Measurements from ENCODE around the gene CD28. TPM values are rescaled to one million over a fixed set of nuclear protein-coding genes. Genes with fewer than 3 reads are reported as not detected.

Gene CD28
- total RNA-seq, 2 experiments from 2014 or later: 279 to 285 TPM

DNA sequence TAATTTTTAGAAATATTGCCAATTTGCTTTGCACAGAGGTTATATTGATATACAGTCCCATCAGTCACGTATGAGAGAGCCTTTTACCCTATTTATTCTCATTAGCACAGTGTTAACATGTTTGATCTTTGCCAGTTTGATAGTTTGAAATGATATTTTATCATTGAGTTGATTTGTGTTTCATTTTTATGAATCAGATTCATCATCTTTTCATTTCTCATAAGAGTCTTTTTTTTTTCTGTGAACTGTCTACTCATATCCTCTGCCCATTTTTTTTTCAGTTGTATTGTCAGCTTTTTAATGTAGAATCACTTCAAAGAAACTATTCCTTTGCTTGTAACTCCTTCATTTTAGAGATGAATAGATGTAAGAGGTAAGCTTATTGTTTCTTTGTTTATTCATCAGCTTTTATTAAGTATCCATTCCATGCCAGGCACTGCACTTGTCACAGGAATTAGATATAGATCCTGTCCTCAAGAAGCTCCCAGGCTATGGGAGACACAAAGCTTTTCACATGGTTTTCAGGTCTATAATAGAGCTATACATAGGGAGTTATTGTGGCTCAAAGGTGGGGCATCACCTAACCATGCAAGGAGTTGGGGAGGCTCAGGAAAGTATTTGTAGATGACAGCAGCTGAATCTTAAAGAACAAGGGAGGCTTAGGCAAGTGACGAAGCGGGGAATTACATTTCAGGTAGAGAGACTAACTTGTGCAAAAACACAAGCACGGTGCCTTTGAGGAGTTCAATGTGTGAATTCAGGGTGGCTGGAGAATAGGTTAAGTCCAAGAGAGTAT lies 42.1 kb downstream of the CD28 start:
- Mint-ChIP-seq H3K27me3 (no peaks in the 10 kb centered on the region), H3K4me3 (peak overlapping the region; percentile 51), H3K27ac (peak overlapping the region; percentile 82), H3K4me1 (ENCODE audit: low read depth) (peaks cover 72% of the 10 kb centered on the region), H3K9me3 (peaks cover 11% of the 10 kb centered on the region), H3K36me3 (peaks cover 32% of the 10 kb centered on the region)
- DNase-seq: no peak
- intact Hi-C loops (cut with micrococcal nuclease): loop anchor here (1.0 kb wide), 2 partner anchors 11 to 15 kb away; no protein-coding TSS in a partner anchor
- CTCF ChIA-PET: interaction anchor here (0.8 to 4.7 kb wide), 13 partner anchors 9 to 67 kb away, joined by 3 to 23 read pairs (median 4); no protein-coding TSS in a partner anchor
- POLR2A ChIA-PET: interaction anchor here (0.7 to 4.8 kb wide), 18 partner anchors 8 to 138 kb away, joined by 3 to 62 read pairs (median 7); partner anchors contain the start of genes CD28 and CTLA4

- no peaks in the 10 kb centered on the region for H3K27me3 Mint-ChIP-seq
- peaks cover 11% of the 10 kb centered on the region for H3K9me3 Mint-ChIP-seq
- H3K4me3 Mint-ChIP-seq: peak overlapping the region; percentile 33
- ChIA-PET POLR2A (interaction anchor here (0.6 to 4.8 kb wide), 11 partner anchors 9 to 422 kb away, joined by 3 to 62 read pairs (median 5); partner anchors contain the start of gene ABI2), CTCF (interaction anchor here (1.0 to 4.7 kb wide), 6 partner anchors 9 to 64 kb away, joined by 3 to 23 read pairs (median 4); no protein-coding TSS in a partner anchor)
- H3K36me3 Mint-ChIP-seq: peaks cover 34% of the 10 kb centered on the region
- peaks cover 65% of the 10 kb centered on the region for H3K4me1 Mint-ChIP-seq (ENCODE audit: low read depth)
- H3K27ac Mint-ChIP-seq: peak overlapping the region; percentile 82
- intact Hi-C loops (cut with micrococcal nuclease): loop anchor here (1.0 kb wide), 1 partner anchor 9 kb away; no protein-coding TSS in a partner anchor
- DNase-seq: no peak
These were observed 44.1 kb downstream of the CD28 start for GRCh38 chr2:203750346-203751068.

GRCh38 chr2:203751685-203752271 lies 45.3 kb downstream of the CD28 start:
- intact Hi-C loops (cut with micrococcal nuclease): no loop called here
- H3K4me3 Mint-ChIP-seq: no peak overlapping the region
- CTCF ChIA-PET: interaction anchor here (1.0 to 4.7 kb wide), 2 partner anchors 8 to 12 kb away, joined by 3 to 23 read pairs; no protein-coding TSS in a partner anchor
- peaks cover 22% of the 10 kb centered on the region for H3K9me3 Mint-ChIP-seq
- H3K36me3 Mint-ChIP-seq: peaks cover 44% of the 10 kb centered on the region
- no peak for DNase-seq
- peaks cover 56% of the 10 kb centered on the region for H3K4me1 Mint-ChIP-seq (ENCODE audit: low read depth)
- H3K27me3 Mint-ChIP-seq: no peaks in the 10 kb centered on the region
- H3K27ac Mint-ChIP-seq: peak overlapping the region; percentile 81
- POLR2A ChIA-PET: interaction anchor here (1.3 to 4.8 kb wide), 3 partner anchors 11 to 20 kb away, joined by 4 to 62 read pairs (median 60); no protein-coding TSS in a partner anchor

DNA sequence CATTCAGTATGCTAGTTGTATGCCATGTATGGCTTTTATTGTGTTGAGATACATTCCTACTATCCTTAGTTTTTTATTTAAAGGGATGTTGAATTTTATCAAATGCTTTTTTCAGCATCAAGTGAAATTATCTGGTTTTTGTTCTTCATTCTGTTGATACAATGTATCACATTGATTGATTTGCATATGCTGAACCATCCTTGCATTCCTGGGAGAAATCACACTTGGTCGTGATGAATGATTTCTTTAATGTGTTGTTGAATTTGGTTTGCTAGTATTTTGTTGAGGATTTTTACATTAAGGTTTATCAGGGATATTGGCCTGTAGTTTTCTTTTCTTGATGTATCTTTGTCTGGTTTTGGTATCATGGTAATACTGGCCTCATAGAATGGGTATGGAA lies 49.7 kb downstream of the CD28 start:
- intact Hi-C loops (cut with micrococcal nuclease): no loop called here
- H3K4me1 Mint-ChIP-seq (ENCODE audit: low read depth): peaks cover 43% of the 10 kb centered on the region
- H3K4me3 Mint-ChIP-seq: no peak overlapping the region
- ChIA-PET CTCF (no interaction called here), POLR2A (no interaction called here)
- peaks cover 36% of the 10 kb centered on the region for H3K9me3 Mint-ChIP-seq
- H3K27me3 Mint-ChIP-seq: no peaks in the 10 kb centered on the region
- H3K27ac Mint-ChIP-seq: no peak overlapping the region
- H3K36me3 Mint-ChIP-seq: peaks cover 63% of the 10 kb centered on the region
- no peak for DNase-seq

- Mint-ChIP-seq H3K27me3 (no peaks in the 10 kb centered on the region), H3K4me1 (ENCODE audit: low read depth) (peaks cover 58% of the 10 kb centered on the region), H3K9me3 (peaks cover 34% of the 10 kb centered on the region), H3K4me3 (no peak overlapping the region), H3K27ac (peak overlapping the region; percentile 14), H3K36me3 (peaks cover 60% of the 10 kb centered on the region)
- intact Hi-C loops (cut with micrococcal nuclease): no loop called here
- ChIA-PET CTCF (interaction anchor here (0.9 to 1.3 kb wide), 2 partner anchors 9 to 10 kb away, joined by 4 read pairs; no protein-coding TSS in a partner anchor), POLR2A (interaction anchor here (0.6 to 2.2 kb wide), 3 partner anchors 8 to 17 kb away, joined by 3 to 16 read pairs (median 3); no protein-coding TSS in a partner anchor)
- no peak for DNase-seq
These were observed 52.6 kb downstream of the CD28 start for GRCh38 chr2:203758841-203759689.

GRCh38 chr2:203759690-203760365 lies 53.4 kb downstream of the CD28 start:
- intact Hi-C loops (cut with micrococcal nuclease): no loop called here
- H3K27ac Mint-ChIP-seq: no peak overlapping the region
- peaks cover 32% of the 10 kb centered on the region for H3K9me3 Mint-ChIP-seq
- peaks cover 63% of the 10 kb centered on the region for H3K4me1 Mint-ChIP-seq (ENCODE audit: low read depth)
- ChIA-PET POLR2A (interaction anchor here (1.1 to 2.2 kb wide), 2 partner anchors 9 to 18 kb away, joined by 3 to 16 read pairs; no protein-coding TSS in a partner anchor), CTCF (interaction anchor here (0.6 to 1.3 kb wide), 3 partner anchors 9 to 19 kb away, joined by 3 to 4 read pairs (median 4); no protein-coding TSS in a partner anchor)
- no peak overlapping the region for H3K4me3 Mint-ChIP-seq
- no peaks in the 10 kb centered on the region for H3K27me3 Mint-ChIP-seq
- H3K36me3 Mint-ChIP-seq: peaks cover 57% of the 10 kb centered on the region
- no peak for DNase-seq

DNA sequence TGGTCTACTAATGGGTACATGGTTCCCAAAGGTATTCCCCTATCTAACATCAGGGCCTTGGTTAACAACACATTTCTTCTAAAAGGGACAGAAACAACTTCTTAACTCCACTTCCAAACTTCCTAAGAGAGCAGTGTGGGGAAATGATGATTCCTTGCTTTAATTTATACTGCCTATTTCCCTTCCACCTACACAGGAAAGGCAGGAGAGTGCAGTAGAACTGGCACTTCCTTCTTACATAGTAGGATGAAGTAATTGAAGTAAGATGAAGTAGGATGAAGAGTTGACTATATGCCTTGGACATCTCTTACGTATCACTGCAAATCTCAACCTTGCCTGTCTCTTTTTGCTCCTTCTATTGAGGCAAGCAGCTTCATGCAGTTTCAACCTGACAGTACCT lies 54.7 kb downstream of the CD28 start:
- Mint-ChIP-seq H3K4me1 (ENCODE audit: low read depth) (peaks cover 74% of the 10 kb centered on the region), H3K27ac (peak overlapping the region; percentile 94), H3K9me3 (peaks cover 21% of the 10 kb centered on the region), H3K4me3 (no peak overlapping the region), H3K27me3 (no peaks in the 10 kb centered on the region), H3K36me3 (peaks cover 56% of the 10 kb centered on the region)
- ChIA-PET CTCF (interaction anchor here (0.5 to 1.1 kb wide), 2 partner anchors 11 to 20 kb away, joined by 3 to 4 read pairs; no protein-coding TSS in a partner anchor), POLR2A (interaction anchor here (4.5 kb wide), 1 partner anchor 12 kb away, joined by 38 read pairs; no protein-coding TSS in a partner anchor)
- no peak for DNase-seq
- intact Hi-C loops (cut with micrococcal nuclease): no loop called here

- H3K9me3 Mint-ChIP-seq: peaks cover 9% of the 10 kb centered on the region
- DNase-seq: peak; percentile 77
- intact Hi-C loops (cut with micrococcal nuclease): loop anchor here (1.0 kb wide), 6 partner anchors 15 to 58 kb away; no protein-coding TSS in a partner anchor
- ChIA-PET POLR2A (interaction anchor here (0.6 to 4.5 kb wide), 16 partner anchors 14 to 171 kb away, joined by 3 to 38 read pairs (median 5); partner anchors contain the start of gene CTLA4), CTCF (interaction anchor here (0.7 to 3.0 kb wide), 11 partner anchors 12 to 56 kb away, joined by 3 to 14 read pairs (median 4); partner anchors contain the start of gene CD28)
- H3K4me3 Mint-ChIP-seq: peak overlapping the region; percentile 1
- H3K27ac Mint-ChIP-seq: peak overlapping the region; percentile 94
- no peaks in the 10 kb centered on the region for H3K27me3 Mint-ChIP-seq
- H3K36me3 Mint-ChIP-seq: peaks cover 54% of the 10 kb centered on the region
- H3K4me1 Mint-ChIP-seq (ENCODE audit: low read depth): peaks cover 87% of the 10 kb centered on the region
These were observed 57.0 kb downstream of the CD28 start for GRCh38 chr2:203763241-203763937.

DNA sequence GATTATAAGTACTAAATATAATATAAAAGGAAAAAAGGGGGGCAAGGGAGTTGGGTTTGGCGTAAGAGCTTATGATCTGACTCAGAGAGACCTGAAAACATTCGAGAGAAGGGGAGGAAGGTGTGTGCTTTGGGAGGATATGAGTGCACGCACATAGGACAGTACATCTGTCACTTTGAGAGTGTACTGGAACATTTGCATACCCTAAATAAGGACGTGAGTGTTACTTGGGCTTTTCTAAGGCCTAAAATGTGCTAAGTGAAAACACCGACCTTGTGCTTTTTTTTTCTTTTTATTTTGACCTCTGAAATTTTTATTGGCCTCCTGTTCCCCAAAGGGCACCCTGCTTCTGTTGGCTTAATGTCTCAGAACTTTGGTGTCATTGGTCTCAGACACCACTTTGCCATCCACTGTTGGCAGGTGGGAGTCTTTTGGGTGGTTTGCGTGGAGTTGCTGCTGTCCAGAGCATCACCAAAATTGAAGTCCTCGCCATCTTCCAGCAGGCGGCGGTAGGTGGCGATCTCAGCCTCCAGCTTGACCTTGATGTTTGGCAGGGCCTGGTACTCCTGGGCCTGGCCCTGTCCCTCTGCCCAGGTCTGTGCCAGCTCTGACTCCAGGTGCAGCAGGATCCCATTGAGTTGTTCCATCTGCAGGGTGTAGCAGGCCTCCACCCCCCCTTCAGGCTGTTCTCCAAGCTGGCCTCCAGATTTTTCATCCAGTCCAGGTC lies 57.7 kb downstream of the CD28 start:
- Mint-ChIP-seq H3K27me3 (no peaks in the 10 kb centered on the region), H3K4me1 (ENCODE audit: low read depth) (peaks cover 80% of the 10 kb centered on the region), H3K36me3 (peaks cover 50% of the 10 kb centered on the region), H3K4me3 (peak overlapping the region; percentile 30), H3K27ac (peak overlapping the region; percentile 94), H3K9me3 (peaks cover 8% of the 10 kb centered on the region)
- ChIA-PET CTCF (interaction anchor here (0.7 to 3.0 kb wide), 7 partner anchors 12 to 51 kb away, joined by 3 to 14 read pairs (median 5); no protein-coding TSS in a partner anchor), POLR2A (interaction anchor here (0.6 to 4.5 kb wide), 17 partner anchors 15 to 170 kb away, joined by 3 to 38 read pairs (median 4); partner anchors contain the start of genes CD28 and CTLA4)
- intact Hi-C loops (cut with micrococcal nuclease): loop anchor here (1.0 kb wide), 6 partner anchors 16 to 59 kb away; no protein-coding TSS in a partner anchor
- peak; percentile 41 for DNase-seq

Measured in activated CD4-positive, alpha-beta memory T cell treated with anti-CD3 and anti-CD28 coated beads for 36 hours (primary cell).